OCI-LY1 (cell line): ENCODE results near the gene NR6A1.
"Not testable (repeated sequence)": the region's sequence is repeated elsewhere in the genome, so short reads cannot be mapped to it uniquely, and the experiment has no call there.

Source experiments
- H2AFZ ChIP-seq: fragments of 200-600 bp; sonication (generic), shearing (Covaris generic); 2 replicates; pipeline ENCODE4 v1.6.0; 2014; ENCODE audit warnings: antibody characterized with exemption, mild to moderate bottlenecking, low read length
- H3F3A ChIP-seq: fragments of 200-600 bp; sonication (generic), shearing (Covaris generic); 2 replicates; pipeline ENCODE4 v1.6.0; 2014; ENCODE audit warnings: mild to moderate bottlenecking, antibody characterized with exemption, low read length, moderate library complexity; ENCODE audit not compliant: insufficient read depth
- H3K27ac ChIP-seq: fragments of 200-600 bp; sonication (generic); 2 replicates; pipeline ENCODE4 v1.5.1; 2014; ENCODE audit warnings: low read length, mixed run types, mild to moderate bottlenecking, low read depth; ENCODE audit not compliant: poor library complexity, severe bottlenecking
- H3K27me3 ChIP-seq: fragments of 200-600 bp; sonication (generic); 2 replicates; pipeline ENCODE4 v1.6.0; 2014; ENCODE audit warnings: antibody characterized with exemption, mild to moderate bottlenecking, low read length, moderate library complexity; ENCODE audit not compliant: insufficient read depth
- H3K36me3 ChIP-seq: fragments of 200-600 bp; sonication (generic); 2 replicates; pipeline ENCODE4 v1.6.1; 2014; ENCODE audit warnings: mild to moderate bottlenecking, antibody characterized with exemption, low read length, moderate library complexity, mixed read lengths; ENCODE audit not compliant: insufficient read depth
- H3K4me1 ChIP-seq: fragments of 200-600 bp; sonication (generic); 2 replicates; pipeline ENCODE4 v1.5.1; 2014; ENCODE audit warnings: mild to moderate bottlenecking, low read length, moderate library complexity; ENCODE audit not compliant: insufficient read depth, severe bottlenecking
- H3K4me2 ChIP-seq: fragments of 200-600 bp; sonication (generic), shearing (Covaris generic); 2 replicates; pipeline ENCODE4 v1.6.1; 2014; ENCODE audit warnings: low read length
- H3K4me3 ChIP-seq: fragments of 200-600 bp; sonication (generic); 2 replicates; pipeline ENCODE4 v1.5.1; 2014; ENCODE audit warnings: low read length, low read depth, mild to moderate bottlenecking, mixed read lengths; ENCODE audit not compliant: poor library complexity, severe bottlenecking
- H3K79me2 ChIP-seq: fragments of 200-600 bp; shearing (Covaris generic); 2 replicates; pipeline ENCODE4 v1.6.1; 2016; ENCODE audit warnings: mixed run types, low read length, mixed read lengths; ENCODE audit not compliant: insufficient read depth
- H3K9ac ChIP-seq: fragments of 200-600 bp; sonication (generic), shearing (Covaris generic); 2 replicates; pipeline ENCODE4 v1.6.1; 2014; ENCODE audit warnings: mild to moderate bottlenecking, low read length, mixed read lengths
- H3K9me2 ChIP-seq: fragments of 200-600 bp; sonication (generic), shearing (Covaris generic); 2 replicates; pipeline ENCODE4 v1.6.1; 2014; ENCODE audit warnings: low read depth, mild to moderate bottlenecking, low read length, mixed read lengths
- H3K9me3 ChIP-seq: fragments of 200-600 bp; shearing (Covaris generic); 2 replicates; pipeline ENCODE4 v1.6.1; 2014; ENCODE audit warnings: low read length, mixed read lengths
- H4K20me1 ChIP-seq: fragments of 200-600 bp; sonication (generic), shearing (Covaris generic); 2 replicates; pipeline ENCODE4 v1.6.0; 2016; ENCODE audit warnings: mild to moderate bottlenecking, low read length; ENCODE audit not compliant: insufficient read depth
- EZH2 ChIP-seq: fragments of 200-600 bp; sonication (generic), shearing (Covaris generic); IDR thresholded peaks from 2 replicates; pipeline ENCODE4 v1.8.0; 2017; ENCODE audit warnings: borderline replicate concordance, mixed run types, mild to moderate bottlenecking, antibody characterized with exemption, low read length, moderate library complexity, mixed read lengths
- TF ChIP-seq, protein P1 (sequence below): fragments of 200-600 bp; sonication (generic), shearing (Covaris generic); IDR thresholded peaks from 2 replicates; pipeline ENCODE4 v1.5.1; 2017; ENCODE audit warnings: mild to moderate bottlenecking, antibody characterized with exemption, low read length, moderate library complexity, mixed read lengths

NR6A1 gene

DNA sequence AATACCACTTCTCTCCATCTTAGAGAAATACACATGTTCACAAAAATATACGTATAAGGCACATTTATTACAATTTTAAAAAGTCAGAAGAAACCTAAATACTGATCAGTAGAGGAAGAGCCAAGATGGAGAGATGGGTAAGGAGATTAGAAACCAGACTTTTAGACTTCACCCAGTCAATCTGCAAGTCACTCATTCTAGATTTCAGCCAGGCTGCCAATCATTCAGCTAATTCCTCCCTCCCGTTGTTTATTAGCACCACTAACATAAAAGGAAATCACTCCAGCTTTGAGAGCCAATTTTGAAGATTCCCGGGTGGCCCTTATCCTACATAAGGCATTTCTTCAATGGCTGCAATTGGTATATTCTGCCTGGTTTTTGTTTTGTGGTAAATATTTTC is 154.2 kb downstream of the NR6A1 start:
- H3K4me1 ChIP-seq: no peaks in the 10 kb centered on the region
- no peaks in the 10 kb centered on the region for H3F3A ChIP-seq
- H3K9ac ChIP-seq: no peak overlapping the region
- no peaks in the 10 kb centered on the region for H3K9me3 ChIP-seq
- TF ChIP-seq, protein P1, sequence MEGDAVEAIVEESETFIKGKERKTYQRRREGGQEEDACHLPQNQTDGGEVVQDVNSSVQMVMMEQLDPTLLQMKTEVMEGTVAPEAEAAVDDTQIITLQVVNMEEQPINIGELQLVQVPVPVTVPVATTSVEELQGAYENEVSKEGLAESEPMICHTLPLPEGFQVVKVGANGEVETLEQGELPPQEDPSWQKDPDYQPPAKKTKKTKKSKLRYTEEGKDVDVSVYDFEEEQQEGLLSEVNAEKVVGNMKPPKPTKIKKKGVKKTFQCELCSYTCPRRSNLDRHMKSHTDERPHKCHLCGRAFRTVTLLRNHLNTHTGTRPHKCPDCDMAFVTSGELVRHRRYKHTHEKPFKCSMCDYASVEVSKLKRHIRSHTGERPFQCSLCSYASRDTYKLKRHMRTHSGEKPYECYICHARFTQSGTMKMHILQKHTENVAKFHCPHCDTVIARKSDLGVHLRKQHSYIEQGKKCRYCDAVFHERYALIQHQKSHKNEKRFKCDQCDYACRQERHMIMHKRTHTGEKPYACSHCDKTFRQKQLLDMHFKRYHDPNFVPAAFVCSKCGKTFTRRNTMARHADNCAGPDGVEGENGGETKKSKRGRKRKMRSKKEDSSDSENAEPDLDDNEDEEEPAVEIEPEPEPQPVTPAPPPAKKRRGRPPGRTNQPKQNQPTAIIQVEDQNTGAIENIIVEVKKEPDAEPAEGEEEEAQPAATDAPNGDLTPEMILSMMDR: no peak
- TF ChIP-seq EZH2: no peak
- H3K9me2 ChIP-seq: no peaks in the 10 kb centered on the region
- no peaks in the 10 kb centered on the region for H3K79me2 ChIP-seq
- H3K27me3 ChIP-seq: no peaks in the 10 kb centered on the region
- H3K36me3 ChIP-seq: no peaks in the 10 kb centered on the region
- no peak overlapping the region for H2AFZ ChIP-seq
- no peaks in the 10 kb centered on the region for H4K20me1 ChIP-seq
- H3K4me3 ChIP-seq: no peak overlapping the region
- no peak overlapping the region for H3K4me2 ChIP-seq
- H3K27ac ChIP-seq: no peak overlapping the region

DNA sequence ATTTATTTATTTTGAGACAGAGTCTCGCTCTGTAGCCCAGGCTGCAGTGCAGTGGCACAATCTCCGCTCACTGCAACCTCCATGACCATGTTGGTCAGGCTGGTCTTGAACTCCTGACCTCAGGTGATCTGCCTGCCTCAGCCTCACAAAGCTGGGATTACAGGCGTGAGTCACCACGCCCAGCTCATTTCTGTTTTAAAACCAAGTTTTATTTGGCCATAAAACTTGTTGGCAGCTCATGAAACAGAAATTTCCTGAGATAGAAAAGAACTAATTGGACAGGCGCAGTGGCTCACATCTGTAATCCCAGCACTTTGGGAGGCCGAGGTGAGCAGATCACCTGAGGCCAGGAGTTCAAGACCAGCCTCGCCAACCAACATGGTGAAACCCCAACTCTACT is 155.3 kb downstream of the NR6A1 start:
- H3K27me3 ChIP-seq, H3K36me3 ChIP-seq, H3K79me2 ChIP-seq, H3K9me2 ChIP-seq, H3F3A ChIP-seq, H4K20me1 ChIP-seq, H3K9me3 ChIP-seq, H2AFZ ChIP-seq, H3K4me3 ChIP-seq, H3K4me2 ChIP-seq, H3K9ac ChIP-seq, H3K27ac ChIP-seq, H3K4me1 ChIP-seq: not testable (repeated sequence)

DNA sequence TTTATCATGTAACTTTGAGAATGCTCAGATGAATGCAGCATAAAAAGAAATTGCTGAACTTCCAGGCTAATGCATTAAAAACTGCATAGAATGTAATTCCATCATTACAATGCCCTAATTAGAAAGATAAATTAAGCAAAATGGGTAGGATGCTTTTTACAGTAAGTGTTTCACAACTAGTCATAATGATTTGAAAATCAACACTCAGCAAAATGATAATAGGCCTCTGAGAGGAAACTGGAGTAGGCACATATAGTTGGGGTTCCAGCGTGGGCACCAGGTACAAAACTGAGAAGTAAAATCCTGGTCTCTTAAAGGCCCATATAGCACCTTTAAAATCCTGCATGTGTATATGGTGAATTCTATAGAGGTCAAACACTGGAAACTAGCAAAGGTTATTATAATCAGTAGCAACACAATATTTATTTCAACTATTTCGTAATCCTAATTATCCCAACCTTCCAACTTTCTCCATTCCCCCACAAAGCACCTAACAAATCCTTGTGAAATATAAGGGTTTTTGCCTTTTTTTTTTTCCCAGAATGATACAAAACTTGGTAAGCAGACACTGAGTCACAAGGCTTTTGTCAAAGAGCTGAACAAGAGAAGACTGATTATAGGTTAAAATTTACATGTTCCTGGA is 155.9 kb downstream of the NR6A1 start:
- Histone ChIP-seq H3K4me3 (no peak overlapping the region), H4K20me1 (no peaks in the 10 kb centered on the region), H3K9me2 (no peaks in the 10 kb centered on the region), H3K36me3 (no peaks in the 10 kb centered on the region), H3K79me2 (no peaks in the 10 kb centered on the region), H3K27me3 (no peaks in the 10 kb centered on the region), H3K9ac (no peak overlapping the region), H3K27ac (no peak overlapping the region), H3K4me2 (no peak overlapping the region), H2AFZ (no peak overlapping the region), H3F3A (no peaks in the 10 kb centered on the region), H3K4me1 (no peaks in the 10 kb centered on the region), H3K9me3 (no peaks in the 10 kb centered on the region)
- TF ChIP-seq, protein P1: no peak
- TF ChIP-seq EZH2: no peak

DNA sequence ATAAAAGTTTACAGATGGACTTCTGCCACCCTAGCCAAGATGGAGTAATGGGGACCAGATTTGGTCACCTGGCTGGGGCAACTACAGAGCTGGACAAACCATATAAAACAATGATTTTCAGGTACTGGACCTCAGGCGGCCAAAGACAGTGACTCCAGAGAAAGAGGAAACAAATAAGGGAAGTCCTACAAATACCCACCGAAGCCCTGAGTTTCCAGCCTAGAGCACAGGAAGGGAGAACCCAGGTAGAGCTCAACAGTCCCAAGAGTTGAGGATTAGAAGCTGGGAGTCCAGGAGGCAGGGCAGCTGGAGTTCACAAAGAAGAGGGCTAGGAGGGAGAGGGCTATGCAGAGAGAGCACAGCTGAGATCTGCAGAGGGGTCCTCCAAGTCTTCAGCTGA is 157.3 kb downstream of the NR6A1 start:
- Histone ChIP-seq H3K4me2 (no peak overlapping the region), H3F3A (no peaks in the 10 kb centered on the region), H3K79me2 (no peaks in the 10 kb centered on the region), H3K27me3 (no peaks in the 10 kb centered on the region), H4K20me1 (no peaks in the 10 kb centered on the region), H3K9me3 (no peaks in the 10 kb centered on the region), H3K36me3 (no peaks in the 10 kb centered on the region), H3K9ac (no peak overlapping the region), H3K4me3 (no peak overlapping the region), H3K9me2 (no peaks in the 10 kb centered on the region), H2AFZ (no peak overlapping the region), H3K4me1 (no peaks in the 10 kb centered on the region), H3K27ac (no peak overlapping the region)
- TF ChIP-seq EZH2: no peak
- TF ChIP-seq, protein P1: no peak
